ENCODE results near the gene SERPINA1.

- no peak for TF ChIP-seq CTCF (IDR thresholded peaks at IDR 0.05)
- TF ChIP-seq POLR2A (IDR thresholded peaks at IDR 0.05): no peak
Measured at GRCh38 chr14:94388027-94388383, 397 bp downstream of the SERPINA1 start.

Measured in Peyer's patch (tissue), 4 donors.